ENCODE data around the gene LOXL1.

The LOXL1 gene

GRCh38 chr15:73885954-73886700 is 40.1 kb upstream of the LOXL1 start:
- no peaks in the 10 kb centered on the region for H3K36me3 ChIP-seq (ENCODE audit: control insufficient read depth, insufficient read depth, low read length)
- no peaks in the 10 kb centered on the region for H3K79me2 ChIP-seq (ENCODE audit: control insufficient read depth, insufficient read depth, low read length)
- H3K27me3 ChIP-seq (ENCODE audit: insufficient read depth, low read length, poor library complexity), result no peaks in the 10 kb centered on the region
- H3K4me1 ChIP-seq (ENCODE audit: control insufficient read depth, low read depth, low read length), result no peaks in the 10 kb centered on the region
- H2BK15ac ChIP-seq (replicated peaks; ENCODE audit: low read depth), result no peak overlapping the region
- no peak overlapping the region for H2AK5ac ChIP-seq (ENCODE audit: low read length)
- no peak overlapping the region for H2BK5ac ChIP-seq (ENCODE audit: low read length)
- no peak overlapping the region for H3K9ac ChIP-seq (ENCODE audit: low read length)
- DNase-seq, result no peak
- no peak overlapping the region for H3K18ac ChIP-seq (ENCODE audit: low read length)
- H4K8ac ChIP-seq (ENCODE audit: low read depth, low read length), result no peak overlapping the region
- H3K4me2 ChIP-seq (ENCODE audit: low read length), result no peak overlapping the region
- no peak overlapping the region for H4K5ac ChIP-seq (ENCODE audit: low read length)
- no CpG with 5 or more reads among the region's 9 CpGs for WGBS (ENCODE audit: extremely low coverage, insufficient coverage, low lambda C conversion rate)
- H3K27ac ChIP-seq (ENCODE audit: low read depth, low read length), result no peak overlapping the region
- H3K56ac ChIP-seq (ENCODE audit: low read length), result no peak overlapping the region
- no peaks in the 10 kb centered on the region for H3K79me1 ChIP-seq (ENCODE audit: low read length)
- H3K23ac ChIP-seq (ENCODE audit: low read length), result no peak overlapping the region
- no peak overlapping the region for H3K4me3 ChIP-seq (ENCODE audit: low read length)
- H3K4ac ChIP-seq (ENCODE audit: low read depth, low read length), result no peak overlapping the region
- no peak overlapping the region for H2BK120ac ChIP-seq (ENCODE audit: low read depth, low read length)

- Histone ChIP-seq H2AK5ac (ENCODE audit: low read length) (no peak overlapping the region), H3K79me1 (ENCODE audit: low read length) (no peaks in the 10 kb centered on the region), H3K9ac (ENCODE audit: low read length) (no peak overlapping the region), H2BK15ac (replicated peaks; ENCODE audit: low read depth) (no peak overlapping the region), H4K5ac (ENCODE audit: low read length) (no peak overlapping the region), H3K4me1 (ENCODE audit: control insufficient read depth, low read depth, low read length) (no peaks in the 10 kb centered on the region), H3K4me3 (ENCODE audit: low read length) (no peak overlapping the region), H3K4ac (ENCODE audit: low read depth, low read length) (no peak overlapping the region), H3K56ac (ENCODE audit: low read length) (no peak overlapping the region), H3K4me2 (ENCODE audit: low read length) (no peak overlapping the region), H3K79me2 (ENCODE audit: control insufficient read depth, insufficient read depth, low read length) (no peaks in the 10 kb centered on the region), H4K8ac (ENCODE audit: low read depth, low read length) (no peak overlapping the region), H3K27me3 (ENCODE audit: insufficient read depth, low read length, poor library complexity) (no peaks in the 10 kb centered on the region), H2BK120ac (ENCODE audit: low read depth, low read length) (no peak overlapping the region), H3K18ac (ENCODE audit: low read length) (no peak overlapping the region), H2BK5ac (ENCODE audit: low read length) (no peak overlapping the region), H3K36me3 (ENCODE audit: control insufficient read depth, insufficient read depth, low read length) (no peaks in the 10 kb centered on the region), H3K23ac (ENCODE audit: low read length) (no peak overlapping the region), H3K27ac (ENCODE audit: low read depth, low read length) (no peak overlapping the region)
- no peak for DNase-seq
- no CpG with 5 or more reads among the region's 5 CpGs for WGBS (ENCODE audit: extremely low coverage, insufficient coverage, low lambda C conversion rate)
Observed at GRCh38 chr15:73886717-73887345, 39.4 kb upstream of the LOXL1 start.

GRCh38 chr15:73887481-73887880 is 38.8 kb upstream of the LOXL1 start:
- Histone ChIP-seq H3K18ac (ENCODE audit: low read length) (no peak overlapping the region), H3K56ac (ENCODE audit: low read length) (no peak overlapping the region), H2BK15ac (replicated peaks; ENCODE audit: low read depth) (no peak overlapping the region), H3K79me1 (ENCODE audit: low read length) (no peaks in the 10 kb centered on the region), H3K4me1 (ENCODE audit: control insufficient read depth, low read depth, low read length) (no peaks in the 10 kb centered on the region), H3K27me3 (ENCODE audit: insufficient read depth, low read length, poor library complexity) (no peaks in the 10 kb centered on the region), H3K9ac (ENCODE audit: low read length) (no peak overlapping the region), H2BK120ac (ENCODE audit: low read depth, low read length) (no peak overlapping the region), H4K5ac (ENCODE audit: low read length) (no peak overlapping the region), H3K36me3 (ENCODE audit: control insufficient read depth, insufficient read depth, low read length) (no peaks in the 10 kb centered on the region), H3K4me3 (ENCODE audit: low read length) (no peak overlapping the region), H3K23ac (ENCODE audit: low read length) (no peak overlapping the region), H2BK5ac (ENCODE audit: low read length) (no peak overlapping the region), H3K27ac (ENCODE audit: low read depth, low read length) (no peak overlapping the region), H3K4ac (ENCODE audit: low read depth, low read length) (no peak overlapping the region), H4K8ac (ENCODE audit: low read depth, low read length) (no peak overlapping the region), H3K4me2 (ENCODE audit: low read length) (no peak overlapping the region), H2AK5ac (ENCODE audit: low read length) (no peak overlapping the region), H3K79me2 (ENCODE audit: control insufficient read depth, insufficient read depth, low read length) (no peaks in the 10 kb centered on the region)
- DNase-seq, result no peak
- WGBS (ENCODE audit: extremely low coverage, insufficient coverage, low lambda C conversion rate), result no CpG with 5 or more reads among the region's 7 CpGs

GRCh38 chr15:73888224-73889041 is 37.8 kb upstream of the LOXL1 start:
- WGBS (ENCODE audit: extremely low coverage, insufficient coverage, low lambda C conversion rate), result no CpG with 5 or more reads among the region's 10 CpGs
- Histone ChIP-seq H3K4ac (ENCODE audit: low read depth, low read length) (no peak overlapping the region), H3K23ac (ENCODE audit: low read length) (no peak overlapping the region), H2BK120ac (ENCODE audit: low read depth, low read length) (no peak overlapping the region), H4K8ac (ENCODE audit: low read depth, low read length) (no peak overlapping the region), H3K18ac (ENCODE audit: low read length) (no peak overlapping the region), H4K5ac (ENCODE audit: low read length) (no peak overlapping the region), H3K27ac (ENCODE audit: low read depth, low read length) (no peak overlapping the region), H3K56ac (ENCODE audit: low read length) (no peak overlapping the region), H2BK15ac (replicated peaks; ENCODE audit: low read depth) (no peak overlapping the region), H3K9ac (ENCODE audit: low read length) (no peak overlapping the region), H2AK5ac (ENCODE audit: low read length) (no peak overlapping the region), H2BK5ac (ENCODE audit: low read length) (no peak overlapping the region), H3K79me1 (ENCODE audit: low read length) (no peaks in the 10 kb centered on the region), H3K36me3 (ENCODE audit: control insufficient read depth, insufficient read depth, low read length) (no peaks in the 10 kb centered on the region), H3K4me2 (ENCODE audit: low read length) (no peak overlapping the region), H3K27me3 (ENCODE audit: insufficient read depth, low read length, poor library complexity) (no peaks in the 10 kb centered on the region), H3K79me2 (ENCODE audit: control insufficient read depth, insufficient read depth, low read length) (no peaks in the 10 kb centered on the region), H3K4me3 (ENCODE audit: low read length) (no peak overlapping the region), H3K4me1 (ENCODE audit: control insufficient read depth, low read depth, low read length) (no peaks in the 10 kb centered on the region)
- no peak for DNase-seq

GRCh38 chr15:73889053-73889761 is 37.1 kb upstream of the LOXL1 start:
- no peak overlapping the region for H2BK120ac ChIP-seq (ENCODE audit: low read depth, low read length)
- no CpG with 5 or more reads among the region's 6 CpGs for WGBS (ENCODE audit: extremely low coverage, insufficient coverage, low lambda C conversion rate)
- H3K18ac ChIP-seq (ENCODE audit: low read length), result no peak overlapping the region
- no peaks in the 10 kb centered on the region for H3K27me3 ChIP-seq (ENCODE audit: insufficient read depth, low read length, poor library complexity)
- H4K5ac ChIP-seq (ENCODE audit: low read length), result no peak overlapping the region
- no peak overlapping the region for H3K4ac ChIP-seq (ENCODE audit: low read depth, low read length)
- H3K9ac ChIP-seq (ENCODE audit: low read length), result no peak overlapping the region
- H3K79me2 ChIP-seq (ENCODE audit: control insufficient read depth, insufficient read depth, low read length), result no peaks in the 10 kb centered on the region
- H3K36me3 ChIP-seq (ENCODE audit: control insufficient read depth, insufficient read depth, low read length), result no peaks in the 10 kb centered on the region
- DNase-seq, result no peak
- no peak overlapping the region for H3K56ac ChIP-seq (ENCODE audit: low read length)
- H2AK5ac ChIP-seq (ENCODE audit: low read length), result no peak overlapping the region
- H2BK5ac ChIP-seq (ENCODE audit: low read length), result no peak overlapping the region
- H3K23ac ChIP-seq (ENCODE audit: low read length), result no peak overlapping the region
- H2BK15ac ChIP-seq (replicated peaks; ENCODE audit: low read depth), result no peak overlapping the region
- H3K4me3 ChIP-seq (ENCODE audit: low read length), result no peak overlapping the region
- H3K4me1 ChIP-seq (ENCODE audit: control insufficient read depth, low read depth, low read length), result no peaks in the 10 kb centered on the region
- no peak overlapping the region for H3K27ac ChIP-seq (ENCODE audit: low read depth, low read length)
- no peak overlapping the region for H3K4me2 ChIP-seq (ENCODE audit: low read length)
- no peak overlapping the region for H4K8ac ChIP-seq (ENCODE audit: low read depth, low read length)
- H3K79me1 ChIP-seq (ENCODE audit: low read length), result no peaks in the 10 kb centered on the region

Measured in mesendoderm (in vitro differentiated cells).